ENCODE data around the gene SEC63. TPM values are rescaled to one million over a fixed set of nuclear protein-coding genes. Genes with fewer than 3 reads are reported as not detected.

Gene SEC63
- total RNA-seq, 1 donor from 2014 or later = 85.5 TPM

DNA sequence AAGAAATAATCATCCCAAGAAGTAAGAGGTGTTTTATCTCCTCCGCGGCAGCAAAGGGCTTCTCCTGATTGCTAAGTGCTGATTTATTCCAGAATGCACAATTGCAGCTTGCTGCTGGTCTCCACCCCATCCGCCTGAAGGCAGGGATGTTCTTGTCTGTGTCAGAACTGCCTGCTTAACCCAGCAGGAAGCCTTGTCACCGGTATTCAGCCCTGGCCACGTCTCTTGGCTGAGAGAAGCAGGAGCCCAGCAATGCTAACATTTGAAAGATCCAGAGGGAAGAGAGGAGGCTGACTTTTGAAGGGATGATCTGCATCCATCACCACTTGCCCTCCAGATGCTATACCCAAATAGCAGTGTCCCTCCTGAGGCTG is 138.1 kb downstream of the SEC63 start:
- DNase-seq (ENCODE audit: low spot score) = peak; percentile 10

DNA sequence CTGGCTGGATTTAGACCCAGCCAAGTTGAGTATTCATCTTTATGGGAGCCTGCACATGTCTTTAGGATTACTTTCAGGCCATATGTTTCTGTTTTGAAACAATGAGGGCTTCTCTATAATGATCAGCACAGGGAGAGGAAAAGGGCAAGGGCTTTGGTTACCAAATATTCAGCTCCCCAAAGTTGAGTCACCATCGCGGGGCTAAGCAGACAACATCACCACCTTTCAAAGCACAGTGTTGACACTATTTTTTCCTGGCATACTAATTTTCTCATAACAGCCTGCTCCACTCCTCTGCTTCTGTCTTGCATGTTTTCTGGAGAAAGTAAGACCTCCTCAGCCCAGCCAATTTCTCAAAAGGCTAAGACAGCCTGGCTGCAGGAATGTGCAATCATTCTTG is 138.8 kb downstream of the SEC63 start:
- peak; percentile 3 for DNase-seq (ENCODE audit: low spot score)

DNA sequence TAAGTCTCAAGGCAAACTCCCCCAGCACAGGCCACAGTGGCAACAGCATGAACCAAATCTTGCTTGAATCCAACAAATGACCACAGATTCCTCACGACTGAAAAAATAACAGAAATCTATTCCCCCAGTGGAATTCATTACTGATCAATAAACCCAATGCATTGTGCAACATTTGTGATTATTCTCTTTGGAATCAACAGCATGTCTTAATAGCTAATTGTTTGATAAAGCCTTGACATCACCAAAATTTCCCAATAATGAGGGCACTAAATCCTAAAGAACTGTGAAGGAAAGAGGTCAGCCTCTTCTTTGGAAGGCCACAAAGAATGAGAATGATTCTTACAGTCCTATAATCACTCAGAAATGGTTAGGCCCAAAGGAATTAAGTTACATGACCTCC is 139.7 kb downstream of the SEC63 start:
- DNase-seq (ENCODE audit: low spot score) = no peak

DNA sequence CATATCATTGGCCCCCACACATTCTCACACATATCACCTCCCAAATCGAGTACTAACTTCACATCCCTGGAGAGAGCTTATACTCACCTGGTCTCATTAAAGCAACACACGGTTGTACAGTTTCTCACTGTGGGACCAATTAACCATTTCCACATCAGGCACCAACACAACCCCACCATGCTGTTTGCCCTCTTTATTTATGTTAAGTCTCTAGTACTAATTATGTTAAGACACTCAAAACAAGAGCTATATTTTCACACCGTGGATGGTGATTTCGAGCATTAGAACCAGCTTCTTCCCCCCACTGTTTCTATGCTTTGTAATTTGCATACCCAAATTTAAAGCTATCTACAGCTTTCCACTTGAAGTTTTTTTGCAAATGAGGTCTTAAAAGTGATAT is 140.2 kb downstream of the SEC63 start:
- DNase-seq (ENCODE audit: low spot score) = no peak

Other genes starting within 250 kb of the SEC63 start
- 2.7 TPM for gene SCML4, start 133.9 kb downstream of the SEC63 start, total RNA-seq
- gene OSTM1, start 116.5 kb upstream of the SEC63 start, total RNA-seq = 33.4 TPM
- not detected for gene NR2E1, start 207.8 kb upstream of the SEC63 start, total RNA-seq